ENCODE measurements around the gene SLC1A7.

SLC1A7 gene

DNA sequence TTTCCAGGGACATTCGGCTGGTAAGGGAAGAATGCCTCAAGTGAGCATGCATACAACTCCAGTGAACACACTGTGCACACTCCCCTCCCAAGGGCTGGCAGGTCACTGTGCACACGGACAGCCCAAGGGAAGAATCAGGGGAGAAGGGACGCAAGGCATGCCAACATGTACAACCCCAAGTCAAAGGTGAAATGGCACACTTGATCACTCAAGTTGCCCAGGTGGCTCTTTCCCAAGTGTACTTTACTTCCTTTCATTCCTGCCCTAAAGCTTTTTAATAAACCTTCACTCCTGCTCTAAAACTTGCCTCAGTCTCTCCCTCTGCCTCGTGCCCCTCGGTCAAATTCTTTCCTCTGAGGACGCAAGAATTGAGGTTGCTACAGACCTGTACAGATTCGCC, 13.5 kb upstream of the SLC1A7 start:
- FAIRE-seq (no peak), DNase-seq (ENCODE audit: insufficient read length) (no peak)
- TF ChIP-seq TAF1 (IDR thresholded peaks at IDR 0.05; ENCODE audit: borderline replicate concordance, low read depth, low read length) (no peak), POLR2AphosphoS5 (IDR thresholded peaks at IDR 0.05; ENCODE audit: low read depth, low read length) (no peak), POLR2A (IDR thresholded peaks at IDR 0.05; ENCODE audit: low read depth, low read length) (no peak)

DNA sequence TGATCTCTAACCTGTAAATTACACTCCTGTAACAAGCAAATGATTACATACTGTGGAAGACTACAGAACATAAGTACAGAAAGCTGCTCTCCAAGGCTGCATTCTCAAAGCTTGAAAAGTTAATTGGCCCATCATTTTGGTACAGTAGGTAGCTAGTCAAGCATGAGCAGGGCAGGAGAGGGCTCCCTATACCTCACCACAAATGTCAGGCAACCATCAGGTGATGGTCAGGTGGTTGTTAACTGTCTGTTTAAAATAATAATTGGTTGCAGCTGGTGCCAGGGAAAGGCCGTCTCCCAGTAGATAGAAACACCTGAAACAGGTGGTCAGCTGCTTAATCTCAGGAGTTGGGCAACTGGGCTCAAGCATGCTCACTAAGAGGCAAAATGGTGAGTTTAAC, 13.1 kb upstream of the SLC1A7 start:
- TF ChIP-seq TAF1 (IDR thresholded peaks at IDR 0.05; ENCODE audit: borderline replicate concordance, low read depth, low read length) (no peak), POLR2AphosphoS5 (IDR thresholded peaks at IDR 0.05; ENCODE audit: low read depth, low read length) (no peak), POLR2A (IDR thresholded peaks at IDR 0.05; ENCODE audit: low read depth, low read length) (no peak)
- no peak for DNase-seq (ENCODE audit: insufficient read length)
- FAIRE-seq: no peak

DNA sequence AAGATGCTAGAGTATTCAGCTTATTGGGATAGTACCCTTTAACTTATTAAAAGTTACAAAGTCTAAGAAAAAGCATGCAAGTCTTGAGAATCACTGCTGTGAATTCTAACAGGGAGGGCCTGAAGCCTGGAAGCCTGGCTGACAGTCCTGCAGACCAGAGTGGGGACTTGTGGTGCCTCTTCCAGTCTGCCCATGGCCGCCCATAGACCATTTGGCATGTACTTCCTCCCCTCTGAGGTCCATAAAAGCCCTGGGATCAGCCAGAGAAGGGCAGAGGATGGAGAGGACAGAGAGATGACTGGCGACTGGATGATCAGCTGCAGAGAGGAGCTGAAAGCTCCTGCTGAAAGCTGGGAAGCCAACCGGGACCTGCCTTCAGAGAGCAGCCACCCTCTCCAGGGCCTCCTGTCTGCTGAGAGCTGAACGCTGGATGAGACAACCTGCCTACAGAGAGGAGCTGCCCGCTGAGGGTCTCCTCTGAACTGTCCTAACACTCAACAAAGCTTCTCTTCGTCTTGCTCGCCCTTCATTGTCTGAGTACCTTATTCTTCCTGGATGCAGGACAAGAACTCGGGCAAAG, 12.5 kb upstream of the SLC1A7 start:
- FAIRE-seq: no peak
- TF ChIP-seq TAF1 (IDR thresholded peaks at IDR 0.05; ENCODE audit: borderline replicate concordance, low read depth, low read length) (no peak), POLR2AphosphoS5 (IDR thresholded peaks at IDR 0.05; ENCODE audit: low read depth, low read length) (no peak), POLR2A (IDR thresholded peaks at IDR 0.05; ENCODE audit: low read depth, low read length) (no peak)
- no peak for DNase-seq (ENCODE audit: insufficient read length)

DNA sequence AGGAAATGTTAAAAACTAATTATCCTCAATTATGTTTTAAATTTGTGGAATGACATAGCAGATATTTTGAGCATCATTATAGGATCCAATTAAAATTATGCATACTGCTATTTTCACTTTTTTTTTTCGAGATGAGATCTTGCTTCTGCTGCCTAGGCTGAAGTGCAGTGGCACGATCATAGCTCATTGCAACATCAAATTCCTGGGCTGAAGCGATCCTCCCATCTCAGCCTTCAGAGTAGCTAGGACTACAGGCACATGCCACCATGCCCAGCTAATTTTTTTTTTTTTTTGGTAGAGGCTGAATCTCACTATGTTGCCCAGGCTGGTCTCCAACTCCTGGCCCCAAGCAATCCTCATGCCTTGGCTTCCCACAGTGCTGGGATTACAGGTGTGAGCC, 11.3 kb upstream of the SLC1A7 start:
- no peak for TF ChIP-seq POLR2A (IDR thresholded peaks at IDR 0.05; ENCODE audit: low read depth, low read length)
- TF ChIP-seq POLR2AphosphoS5 (IDR thresholded peaks at IDR 0.05; ENCODE audit: low read depth, low read length): no peak
- TF ChIP-seq TAF1 (IDR thresholded peaks at IDR 0.05; ENCODE audit: borderline replicate concordance, low read depth, low read length): no peak
- FAIRE-seq (no peak), DNase-seq (ENCODE audit: insufficient read length) (no peak)

DNA sequence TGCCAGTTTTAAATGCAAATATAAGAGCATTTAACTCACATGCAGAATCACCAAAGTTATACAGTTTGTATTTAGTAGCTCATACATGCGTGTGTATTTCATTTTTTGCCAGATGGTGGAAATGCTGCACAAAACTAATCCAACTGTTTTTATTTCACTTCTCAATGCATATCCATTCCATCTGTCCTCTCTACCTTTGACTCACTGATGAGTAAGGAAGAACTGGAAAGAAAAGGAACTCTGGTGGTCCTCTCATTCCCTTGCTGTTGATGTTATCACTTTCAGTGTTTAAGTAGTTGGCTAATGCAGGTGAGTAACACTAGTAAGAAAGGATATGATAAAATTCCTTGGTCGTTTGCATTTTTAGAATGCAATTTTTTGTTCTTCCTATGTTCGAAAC, 5.7 kb upstream of the SLC1A7 start:
- FAIRE-seq: no peak
- no peak for TF ChIP-seq TAF1 (IDR thresholded peaks at IDR 0.05; ENCODE audit: borderline replicate concordance, low read depth, low read length)
- no peak for DNase-seq (ENCODE audit: insufficient read length)

DNA sequence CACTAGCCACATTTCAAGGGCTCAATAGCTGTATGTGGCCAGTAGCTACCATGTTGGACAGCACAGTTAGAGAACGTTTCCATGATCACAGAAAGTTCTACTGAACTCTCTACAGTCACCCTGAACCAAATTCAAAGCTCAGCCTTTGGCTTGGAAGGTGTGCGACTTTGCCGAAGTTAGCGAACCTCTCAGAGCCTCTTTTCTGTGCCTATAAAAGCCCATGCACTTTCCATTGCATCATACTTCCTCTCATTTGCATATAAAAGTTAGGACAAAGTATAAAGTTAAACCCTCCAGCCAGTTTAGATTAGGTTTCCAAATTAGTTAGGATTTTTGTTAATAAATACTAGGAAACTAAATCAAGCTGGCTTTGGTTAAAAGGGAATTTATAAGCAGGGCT, 4.7 kb upstream of the SLC1A7 start:
- TF ChIP-seq POLR2AphosphoS5 (IDR thresholded peaks at IDR 0.05; ENCODE audit: low read depth, low read length) (no peak), POLR2A (IDR thresholded peaks at IDR 0.05; ENCODE audit: low read depth, low read length) (no peak), TAF1 (IDR thresholded peaks at IDR 0.05; ENCODE audit: borderline replicate concordance, low read depth, low read length) (no peak)
- FAIRE-seq (no peak), DNase-seq (ENCODE audit: insufficient read length) (no peak)

DNA sequence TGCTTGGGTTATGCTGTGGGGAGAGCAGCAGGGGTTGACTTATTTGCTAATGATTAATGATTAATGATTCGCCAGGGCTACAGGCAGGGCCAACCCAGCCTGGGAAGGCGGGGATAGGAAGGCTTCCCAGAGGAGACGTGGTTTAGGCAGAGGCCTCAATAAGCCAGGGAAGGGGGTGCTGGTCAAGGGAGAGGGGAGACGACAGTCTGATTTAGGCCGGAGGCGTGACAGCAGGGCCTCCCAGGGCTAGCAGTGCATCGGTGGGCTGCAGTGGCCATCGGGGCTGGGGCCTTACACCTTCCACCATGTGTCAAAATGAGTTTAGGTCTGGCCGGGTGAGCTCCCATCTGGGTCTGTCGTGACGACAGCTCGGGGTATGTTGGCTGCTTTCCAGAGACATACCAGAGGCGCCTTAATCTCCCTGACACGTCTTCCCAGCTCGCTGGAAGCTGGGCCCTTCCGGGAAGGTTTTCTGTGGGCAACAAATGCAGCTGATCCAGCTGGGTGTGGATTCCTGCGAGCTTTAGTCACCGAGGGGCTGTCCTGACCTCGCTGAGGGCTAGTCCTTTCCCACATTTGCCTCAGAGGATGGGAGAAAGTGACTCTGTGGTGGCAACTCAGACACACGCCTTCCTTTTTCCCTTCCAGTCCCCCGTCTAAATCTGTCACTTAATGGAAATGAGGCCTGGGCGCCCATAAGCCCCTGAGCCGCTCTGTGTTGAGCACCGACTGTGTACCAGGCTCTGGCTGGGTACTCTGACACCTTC, 3.7 kb upstream of the SLC1A7 start:
- TF ChIP-seq POLR2A (IDR thresholded peaks at IDR 0.05; ENCODE audit: low read depth, low read length) (no peak), POLR2AphosphoS5 (IDR thresholded peaks at IDR 0.05; ENCODE audit: low read depth, low read length) (no peak), TAF1 (IDR thresholded peaks at IDR 0.05; ENCODE audit: borderline replicate concordance, low read depth, low read length) (no peak)
- FAIRE-seq (no peak), DNase-seq (ENCODE audit: insufficient read length) (no peak)

DNA sequence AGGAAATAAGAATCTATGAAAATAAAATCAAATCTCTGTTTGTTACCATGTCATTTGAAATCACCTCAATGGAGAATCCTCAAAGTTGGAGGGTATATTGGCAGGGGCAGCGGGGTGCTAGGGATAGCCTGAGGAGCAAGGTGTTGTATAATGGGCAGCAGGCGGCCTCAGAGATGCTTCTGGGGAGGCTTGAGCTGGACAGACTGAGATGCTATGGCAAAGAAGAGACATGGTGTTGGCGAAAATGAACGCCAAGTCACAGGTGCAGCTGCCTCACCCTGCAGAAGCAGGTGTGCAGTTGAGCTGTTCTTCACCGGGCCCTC, 3.1 kb upstream of the SLC1A7 start:
- no peak for FAIRE-seq
- no peak for DNase-seq (ENCODE audit: insufficient read length)
- TF ChIP-seq POLR2AphosphoS5 (IDR thresholded peaks at IDR 0.05; ENCODE audit: low read depth, low read length) (no peak), TAF1 (IDR thresholded peaks at IDR 0.05; ENCODE audit: borderline replicate concordance, low read depth, low read length) (no peak), POLR2A (IDR thresholded peaks at IDR 0.05; ENCODE audit: low read depth, low read length) (no peak)

DNA sequence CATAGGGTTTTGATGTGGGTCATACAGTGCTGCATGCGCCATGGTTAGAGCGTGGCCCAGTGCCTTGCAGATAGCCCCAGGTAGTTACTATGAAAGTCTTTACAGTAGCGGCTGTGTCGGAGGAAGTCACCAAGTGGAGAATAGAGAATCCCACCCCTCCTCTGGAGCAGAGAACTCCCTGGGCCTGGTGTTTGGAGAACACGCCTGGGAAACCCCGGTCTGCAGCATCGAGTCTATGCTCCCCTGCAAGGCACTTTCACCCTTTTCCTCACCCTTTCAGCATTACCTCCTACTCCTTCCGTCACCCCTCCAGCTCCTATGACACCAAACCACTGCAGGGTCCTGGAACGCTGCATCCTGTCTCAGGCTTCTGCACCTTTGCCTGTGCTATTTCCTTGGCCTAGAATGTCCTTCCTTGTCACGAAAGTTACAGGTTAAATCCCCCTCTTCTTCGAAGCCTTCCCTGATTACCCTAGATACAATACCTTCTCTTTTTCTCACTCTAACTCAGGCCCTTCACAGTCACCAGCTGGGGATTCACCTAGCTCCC, 2.7 kb upstream of the SLC1A7 start:
- DNase-seq (ENCODE audit: insufficient read length) (no peak), FAIRE-seq (no peak)
- TF ChIP-seq POLR2A (IDR thresholded peaks at IDR 0.05; ENCODE audit: low read depth, low read length) (no peak), POLR2AphosphoS5 (IDR thresholded peaks at IDR 0.05; ENCODE audit: low read depth, low read length) (no peak), TAF1 (IDR thresholded peaks at IDR 0.05; ENCODE audit: borderline replicate concordance, low read depth, low read length) (no peak)

DNA sequence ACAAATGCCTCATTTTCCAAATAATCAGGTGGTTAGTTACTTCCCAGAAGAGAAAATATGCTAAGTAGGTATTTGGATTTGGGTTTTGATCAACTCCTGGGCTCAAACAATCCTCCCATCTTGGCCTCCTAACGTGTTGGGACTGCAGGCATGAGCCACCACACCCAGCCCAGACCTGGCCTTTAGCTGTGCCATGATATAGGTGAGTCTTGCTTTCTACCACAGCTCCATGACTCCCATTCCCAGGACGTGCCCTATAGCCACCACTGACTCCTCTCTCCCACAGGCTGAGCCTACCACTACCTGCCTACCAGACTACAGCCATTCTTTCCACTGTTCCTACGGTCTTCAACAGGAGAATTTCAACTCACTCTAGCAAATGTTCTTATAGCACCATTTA, 1.8 kb upstream of the SLC1A7 start:
- DNase-seq (ENCODE audit: insufficient read length): no peak
- no peak for FAIRE-seq
- TF ChIP-seq POLR2AphosphoS5 (IDR thresholded peaks at IDR 0.05; ENCODE audit: low read depth, low read length) (no peak), TAF1 (IDR thresholded peaks at IDR 0.05; ENCODE audit: borderline replicate concordance, low read depth, low read length) (no peak), POLR2A (IDR thresholded peaks at IDR 0.05; ENCODE audit: low read depth, low read length) (no peak)

DNA sequence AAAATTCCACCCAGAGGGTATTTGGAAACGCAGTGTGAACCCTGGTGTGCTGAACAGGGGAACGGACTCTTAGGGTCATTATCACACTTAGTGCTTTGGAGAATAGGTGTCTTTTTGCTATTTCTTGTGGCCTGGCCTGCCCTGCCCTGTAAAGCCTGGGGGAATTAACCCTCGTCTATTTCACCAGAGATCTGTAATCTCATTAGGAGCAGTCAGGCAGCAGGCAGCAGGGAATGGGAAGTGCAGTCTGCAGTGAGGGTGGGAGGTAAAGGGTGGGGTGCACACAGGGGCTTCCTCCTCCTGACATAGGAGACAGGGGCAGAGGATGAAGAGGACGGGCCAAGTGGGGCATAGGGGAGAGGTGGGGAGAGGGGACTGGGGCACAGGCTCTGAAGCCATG, 1.1 kb upstream of the SLC1A7 start:
- FAIRE-seq: no peak
- no peak for TF ChIP-seq POLR2AphosphoS5 (IDR thresholded peaks at IDR 0.05; ENCODE audit: low read depth, low read length)
- TF ChIP-seq TAF1 (IDR thresholded peaks at IDR 0.05; ENCODE audit: borderline replicate concordance, low read depth, low read length): no peak
- no peak for TF ChIP-seq POLR2A (IDR thresholded peaks at IDR 0.05; ENCODE audit: low read depth, low read length)

DNA sequence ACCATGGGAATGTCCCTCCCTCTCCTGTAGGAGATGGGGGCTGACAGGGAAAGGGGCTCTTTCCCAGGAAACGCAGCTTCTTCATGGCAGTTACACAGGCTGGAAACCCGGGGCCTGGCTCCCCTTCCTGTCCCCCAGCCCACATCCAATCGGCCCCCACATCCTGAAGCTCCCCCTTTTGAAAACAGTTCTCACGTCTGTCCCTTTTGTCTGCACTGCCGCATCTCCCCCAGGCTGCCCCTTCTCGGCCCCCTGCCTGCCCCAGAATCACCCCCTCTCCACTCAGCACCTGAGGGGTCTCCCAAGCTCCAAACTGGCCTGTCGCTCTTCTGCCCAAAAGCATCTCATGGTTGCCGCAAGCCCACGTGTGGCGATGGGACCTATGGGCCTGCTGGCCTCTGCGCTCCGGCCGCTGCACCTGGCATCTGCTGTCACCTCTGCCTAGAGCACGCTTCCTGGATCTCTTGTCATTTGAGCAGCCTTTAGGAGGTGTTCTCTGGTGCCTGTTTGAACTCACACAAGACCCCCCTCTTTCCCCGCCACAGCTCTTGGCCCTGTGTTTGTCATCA, 867 bp downstream of the SLC1A7 start:
- FAIRE-seq: no peak

More for the DNA sequence above, 1.1 kb upstream of the SLC1A7 start:
- no peak for DNase-seq (ENCODE audit: insufficient read length)

More for the DNA sequence above, 867 bp downstream of the SLC1A7 start:
- no peak for DNase-seq (ENCODE audit: insufficient read length)
- TF ChIP-seq TAF1 (IDR thresholded peaks at IDR 0.05; ENCODE audit: borderline replicate concordance, low read depth, low read length): no peak
- no peak for TF ChIP-seq POLR2A (IDR thresholded peaks at IDR 0.05; ENCODE audit: low read depth, low read length)
- no peak for TF ChIP-seq POLR2AphosphoS5 (IDR thresholded peaks at IDR 0.05; ENCODE audit: low read depth, low read length)
